BJ (cell line): ENCODE data around the gene DLG2. TPM values are rescaled to one million over a fixed set of nuclear protein-coding genes. Genes with fewer than 3 reads are reported as not detected.

Experiments
- CTCF ChIA-PET: fragments of 350-600 bp; formaldehyde crosslinking; extraction: SDS; loops from one replicate; lab custom pipeline; 2021; ENCODE audit warnings: antibody characterized with exemption, inconsistent platforms; lab: Yijun Ruan, JAX
- POLR2A ChIA-PET: fragments of 300-600 bp; sonication (Branson Sonifier 250); formaldehyde crosslinking; extraction: SDS; loops from one replicate; lab custom pipeline; 2021; ENCODE audit warnings: antibody characterized with exemption; lab: Charles Lee
- DNase-seq: peaks from one replicate; pipeline ENCODE4 v3.0.0-alpha.2; 2011; ENCODE audit warnings: low read depth
- H3K27me3 ChIP-seq: 2 replicates; pipeline ENCODE4 v1.6.0; 2011; ENCODE audit warnings: low read length; ENCODE audit not compliant: control insufficient read depth, insufficient read depth
- H3K36me3 ChIP-seq: 2 replicates; pipeline ENCODE4 v1.5.1; 2011; ENCODE audit warnings: low read length; ENCODE audit not compliant: control insufficient read depth, insufficient read depth
- H3K4me3 ChIP-seq: 2 replicates; pipeline ENCODE4 v1.5.1; 2011; ENCODE audit warnings: low read depth, mild to moderate bottlenecking, control low read depth, low read length
- polyA plus RNA-seq: library from polyadenylated mRNA; depleted of rRNA; stranded (reverse); fragments of >200 nt; gene quantifications from 2 replicates; pipeline ENCODE4 v1.2.3, GENCODE V29; 2011
- TF ChIP-seq, protein P1 (sequence below): IDR thresholded peaks from 2 replicates; pipeline ENCODE4 v1.5.1; 2011; ENCODE audit warnings: low read depth, mild to moderate bottlenecking, control low read depth, inconsistent platforms, low read length, moderate library complexity; ENCODE audit not compliant: insufficient read depth

DLG2 gene
- polyA plus RNA-seq, 1 experiment = 0.28 TPM

DNA sequence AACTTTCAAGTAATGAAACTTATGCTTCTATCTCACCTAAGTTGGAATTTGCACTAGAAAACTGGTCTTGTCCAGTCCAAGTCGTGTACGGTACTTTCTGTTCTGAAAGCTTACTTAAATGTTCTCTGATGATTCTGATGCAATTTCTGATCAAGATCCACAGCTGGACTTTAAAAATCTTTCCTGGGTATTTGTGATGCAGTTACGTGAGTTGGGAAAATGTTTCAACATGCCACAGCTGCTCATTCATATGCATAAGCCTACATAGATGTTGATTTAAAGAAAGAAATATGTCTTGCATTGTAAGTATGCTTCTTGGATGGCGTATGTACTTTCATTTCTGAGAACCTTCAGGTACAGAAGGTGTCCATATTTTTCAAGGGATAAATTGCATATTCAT, 1847.3 kb downstream of the DLG2 start:
- Histone ChIP-seq H3K4me3 (no peak overlapping the region), H3K27me3 (no peaks in the 10 kb centered on the region), H3K36me3 (no peaks in the 10 kb centered on the region)
- POLR2A ChIA-PET = no interaction called here
- TF ChIP-seq, protein P1, sequence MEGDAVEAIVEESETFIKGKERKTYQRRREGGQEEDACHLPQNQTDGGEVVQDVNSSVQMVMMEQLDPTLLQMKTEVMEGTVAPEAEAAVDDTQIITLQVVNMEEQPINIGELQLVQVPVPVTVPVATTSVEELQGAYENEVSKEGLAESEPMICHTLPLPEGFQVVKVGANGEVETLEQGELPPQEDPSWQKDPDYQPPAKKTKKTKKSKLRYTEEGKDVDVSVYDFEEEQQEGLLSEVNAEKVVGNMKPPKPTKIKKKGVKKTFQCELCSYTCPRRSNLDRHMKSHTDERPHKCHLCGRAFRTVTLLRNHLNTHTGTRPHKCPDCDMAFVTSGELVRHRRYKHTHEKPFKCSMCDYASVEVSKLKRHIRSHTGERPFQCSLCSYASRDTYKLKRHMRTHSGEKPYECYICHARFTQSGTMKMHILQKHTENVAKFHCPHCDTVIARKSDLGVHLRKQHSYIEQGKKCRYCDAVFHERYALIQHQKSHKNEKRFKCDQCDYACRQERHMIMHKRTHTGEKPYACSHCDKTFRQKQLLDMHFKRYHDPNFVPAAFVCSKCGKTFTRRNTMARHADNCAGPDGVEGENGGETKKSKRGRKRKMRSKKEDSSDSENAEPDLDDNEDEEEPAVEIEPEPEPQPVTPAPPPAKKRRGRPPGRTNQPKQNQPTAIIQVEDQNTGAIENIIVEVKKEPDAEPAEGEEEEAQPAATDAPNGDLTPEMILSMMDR = no peak
- no peak for DNase-seq
- CTCF ChIA-PET = no interaction called here

DNA sequence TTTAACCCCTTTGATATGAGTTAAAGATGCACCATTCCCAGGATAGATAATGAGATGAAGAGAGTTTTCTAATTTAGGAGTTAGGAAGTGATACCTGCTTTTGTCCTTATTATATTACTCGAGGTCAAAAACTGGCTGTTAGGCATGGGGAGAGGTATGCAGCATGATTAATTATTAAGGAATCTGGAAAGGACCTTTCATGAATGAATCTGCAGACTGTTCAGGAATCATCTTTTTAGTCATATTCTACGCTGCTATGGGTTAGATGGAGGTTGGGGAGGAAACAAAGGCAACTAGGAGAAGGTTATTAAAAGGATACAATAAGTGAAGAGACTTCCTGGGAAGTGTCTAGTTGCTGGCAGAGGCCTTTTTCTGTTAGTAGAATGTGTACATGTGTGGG, 1848.5 kb downstream of the DLG2 start:
- DNase-seq = no peak
- TF ChIP-seq, protein P1 = no peak
- Histone ChIP-seq H3K4me3 (no peak overlapping the region), H3K27me3 (no peaks in the 10 kb centered on the region), H3K36me3 (no peaks in the 10 kb centered on the region)
- POLR2A ChIA-PET = no interaction called here
- CTCF ChIA-PET = no interaction called here

DNA sequence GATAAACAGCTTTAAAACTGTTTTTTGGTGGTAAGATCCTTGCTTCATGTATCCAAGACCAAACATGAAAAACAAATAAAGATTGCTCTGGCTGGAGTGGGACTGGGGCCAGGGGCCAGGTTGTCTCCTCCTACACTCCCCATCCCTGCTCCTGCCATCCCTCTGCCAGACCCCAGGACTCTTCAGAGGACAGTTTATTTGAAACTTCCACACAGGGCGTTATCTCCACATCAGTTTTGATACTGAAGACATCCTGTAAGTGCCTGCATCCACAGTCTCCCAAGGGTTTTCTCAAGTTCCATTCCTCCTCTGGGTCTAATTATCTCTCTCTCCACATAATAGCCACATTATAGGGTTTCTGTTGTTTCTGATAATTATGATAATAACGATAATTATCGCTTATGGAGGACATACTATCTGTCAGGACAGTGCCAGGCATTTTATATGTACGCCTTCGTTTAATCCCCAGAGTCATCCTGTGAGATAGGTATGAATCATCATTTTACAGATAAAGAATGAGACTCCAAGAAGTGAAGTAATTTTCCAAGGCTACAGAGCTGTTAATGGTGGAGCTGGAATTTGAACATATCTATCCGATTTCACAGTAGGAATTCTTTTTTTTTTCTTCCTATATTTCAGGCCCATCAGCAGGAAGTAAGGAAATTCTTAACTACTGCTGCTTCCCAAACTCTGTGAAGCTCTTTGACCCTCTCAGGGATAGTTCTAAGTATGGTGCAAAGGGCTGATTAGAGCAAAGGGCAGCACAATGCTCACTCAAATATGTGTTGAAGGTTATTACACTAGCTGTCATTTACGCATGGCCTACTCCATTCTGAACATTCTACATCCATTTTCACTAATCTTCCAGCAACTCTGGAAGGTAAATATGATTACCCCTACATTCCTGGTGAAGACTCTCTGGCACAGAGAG, 1852.9 kb downstream of the DLG2 start:
- POLR2A ChIA-PET = no interaction called here
- TF ChIP-seq, protein P1 = no peak
- no peak overlapping the region for H3K4me3 ChIP-seq
- H3K27me3 ChIP-seq = no peaks in the 10 kb centered on the region
- CTCF ChIA-PET = interaction anchor here (0.6 kb wide), 1 partner anchor 29 kb away, joined by 3 read pairs; no protein-coding TSS in a partner anchor
- DNase-seq = no peak
- no peaks in the 10 kb centered on the region for H3K36me3 ChIP-seq

DNA sequence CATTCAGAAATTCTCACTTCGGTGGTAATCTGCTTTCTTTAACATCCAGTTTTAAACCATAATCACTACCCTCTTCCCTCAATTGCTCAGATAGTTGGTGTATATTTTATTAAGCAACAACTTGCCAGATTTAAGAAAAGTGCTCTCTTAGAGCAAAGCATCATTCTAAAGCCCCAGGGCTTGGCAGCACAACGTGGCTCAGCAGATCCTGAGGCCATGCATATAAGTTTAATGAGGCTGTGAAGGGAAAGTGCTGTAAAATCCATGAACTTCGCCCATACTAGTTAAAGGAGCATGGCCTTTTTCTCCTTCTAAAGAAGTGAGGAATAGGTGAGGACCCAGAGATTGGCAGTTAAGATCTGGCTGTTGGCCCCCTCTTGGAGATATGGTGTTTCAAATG, 1858.7 kb downstream of the DLG2 start:
- H3K27me3 ChIP-seq = no peaks in the 10 kb centered on the region
- TF ChIP-seq, protein P1 = no peak
- ChIA-PET CTCF (no interaction called here), POLR2A (no interaction called here)
- H3K36me3 ChIP-seq = no peaks in the 10 kb centered on the region
- no peak overlapping the region for H3K4me3 ChIP-seq
- DNase-seq = no peak

DNA sequence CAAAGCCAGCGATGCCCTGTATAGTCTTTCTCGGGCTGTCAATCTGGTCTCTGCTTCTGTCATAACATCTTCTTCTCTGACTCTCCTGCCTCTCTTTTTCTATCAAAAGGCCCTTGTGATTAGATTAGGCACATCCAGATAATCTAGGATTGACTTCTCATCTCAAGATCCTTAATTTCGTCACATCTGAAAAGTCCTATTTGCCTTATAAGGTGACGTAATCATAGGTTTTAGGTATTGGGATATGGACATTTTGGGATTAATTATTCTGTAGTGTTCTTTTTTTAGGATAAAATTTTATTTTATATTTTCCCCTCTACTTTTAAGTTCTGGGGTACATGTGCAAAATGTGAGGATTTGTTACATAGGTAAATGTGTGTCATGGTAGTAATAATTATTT, 1860.2 kb downstream of the DLG2 start:
- CTCF ChIA-PET = no interaction called here
- H3K36me3 ChIP-seq = no peaks in the 10 kb centered on the region
- H3K4me3 ChIP-seq = no peak overlapping the region
- POLR2A ChIA-PET = no interaction called here
- DNase-seq = no peak
- H3K27me3 ChIP-seq = no peaks in the 10 kb centered on the region
- TF ChIP-seq, protein P1 = no peak
